ENCODE results near the gene ANKRD6.

The ANKRD6 gene

DNA sequence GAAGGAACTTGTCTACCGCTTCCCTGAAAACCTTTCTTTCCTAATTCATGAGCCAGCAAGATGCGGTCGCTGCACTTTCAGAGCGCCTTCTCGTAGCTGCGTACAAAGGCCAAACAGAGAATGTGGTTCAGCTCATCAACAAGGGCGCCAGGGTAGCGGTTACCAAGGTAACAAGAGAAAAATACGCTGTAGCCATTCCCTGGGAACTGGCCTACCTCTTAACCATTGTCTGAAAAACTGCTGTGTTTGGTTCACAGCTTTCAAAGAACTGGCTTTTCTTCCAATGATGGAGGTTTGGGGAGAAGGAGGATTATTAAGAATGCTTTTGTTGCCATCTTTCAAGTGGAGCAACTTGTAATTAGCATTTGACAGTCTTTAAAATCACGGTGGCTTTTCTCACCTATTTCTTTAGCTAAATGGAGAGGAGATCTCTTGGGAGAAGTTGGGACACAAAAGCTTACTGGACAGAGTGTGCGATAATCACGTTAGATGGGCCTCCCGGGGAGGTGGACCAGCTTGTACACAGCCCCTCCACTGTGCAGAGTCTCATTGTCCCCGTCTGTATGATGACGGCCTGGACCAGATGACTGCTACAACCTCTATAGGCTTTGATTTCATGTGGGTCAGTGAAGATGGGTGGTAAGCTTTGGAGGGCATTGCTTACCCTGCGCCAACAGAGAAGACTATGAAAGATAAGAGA, 134.1 kb downstream of the ANKRD6 start:
- DNase-seq = no peak

DNA sequence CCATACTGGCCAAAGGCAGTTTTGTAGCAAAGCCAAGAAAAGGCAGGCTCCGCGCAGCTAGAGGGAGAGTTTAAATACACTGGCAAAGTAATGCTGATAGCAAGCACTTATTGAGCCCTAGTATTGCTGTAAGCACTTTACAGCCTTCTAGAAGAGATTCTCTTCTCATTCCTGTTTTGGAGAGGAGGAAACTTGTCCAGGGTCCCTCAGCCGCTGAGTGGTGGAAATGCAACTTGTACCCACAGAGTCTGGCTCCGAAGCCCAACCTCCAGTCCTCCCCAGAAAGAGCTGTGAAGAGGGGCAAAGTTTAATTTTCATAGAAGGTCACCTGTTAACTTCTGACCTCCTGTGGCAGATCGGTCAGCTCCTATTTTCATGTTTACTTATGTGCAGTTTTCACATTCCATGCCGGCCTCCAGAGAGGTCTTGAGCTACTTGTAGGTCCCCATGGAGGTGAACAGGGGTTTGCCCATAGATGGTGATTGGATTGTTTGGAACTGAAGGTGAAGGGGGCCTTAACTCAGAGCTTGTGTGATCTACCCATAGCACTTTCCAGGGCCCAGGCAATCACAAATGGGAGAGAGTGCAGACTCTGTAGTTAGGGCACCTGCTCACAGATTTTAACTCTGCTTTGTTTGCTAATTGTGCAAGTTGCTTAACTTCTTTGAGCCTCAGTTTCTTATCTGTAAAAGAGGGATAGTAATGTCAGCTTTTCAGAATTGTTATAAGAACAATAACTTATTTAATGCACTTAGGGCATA, 134.9 kb downstream of the ANKRD6 start:
- DNase-seq = no peak

GRCh38 chr6:89574910-89575561, 142.1 kb downstream of the ANKRD6 start:
- DNase-seq = no peak

- DNase-seq = no peak
Observed at GRCh38 chr6:89575562-89575960, 142.6 kb downstream of the ANKRD6 start.

DNA sequence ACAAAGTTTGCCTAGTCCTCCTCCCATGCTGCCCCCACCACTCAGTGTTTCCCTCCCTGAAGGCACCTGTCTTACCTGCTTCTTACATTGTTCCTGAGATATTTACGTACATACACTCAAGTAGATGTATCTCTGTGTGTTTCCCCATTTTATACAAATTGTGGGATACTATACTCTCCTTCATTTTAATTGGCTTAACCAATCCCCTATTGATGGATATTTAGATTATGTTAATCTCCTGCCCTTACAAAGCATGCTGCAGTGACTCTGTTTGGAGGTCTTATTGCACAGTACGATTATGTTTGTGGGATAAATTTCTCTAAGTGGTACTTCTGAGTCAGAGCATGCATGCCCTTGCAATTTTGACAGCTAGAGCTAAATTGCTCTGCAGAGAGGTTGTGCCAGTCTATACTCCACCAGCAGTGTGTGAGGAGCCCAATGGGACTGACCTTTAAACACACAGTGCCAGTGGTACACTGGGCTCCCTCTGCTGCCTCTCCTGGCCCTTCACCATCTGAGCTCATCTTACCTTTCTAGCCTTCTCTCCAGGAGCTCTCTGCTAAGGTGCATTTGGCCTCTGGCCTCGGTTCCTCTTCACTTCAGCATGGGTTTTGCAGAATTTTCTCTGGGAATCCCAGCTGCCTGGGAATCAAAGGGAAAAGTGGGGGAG, 148.2 kb downstream of the ANKRD6 start:
- no peak for DNase-seq

- DNase-seq = no peak
Observed at GRCh38 chr6:89581689-89582088, 148.7 kb downstream of the ANKRD6 start.

DNA sequence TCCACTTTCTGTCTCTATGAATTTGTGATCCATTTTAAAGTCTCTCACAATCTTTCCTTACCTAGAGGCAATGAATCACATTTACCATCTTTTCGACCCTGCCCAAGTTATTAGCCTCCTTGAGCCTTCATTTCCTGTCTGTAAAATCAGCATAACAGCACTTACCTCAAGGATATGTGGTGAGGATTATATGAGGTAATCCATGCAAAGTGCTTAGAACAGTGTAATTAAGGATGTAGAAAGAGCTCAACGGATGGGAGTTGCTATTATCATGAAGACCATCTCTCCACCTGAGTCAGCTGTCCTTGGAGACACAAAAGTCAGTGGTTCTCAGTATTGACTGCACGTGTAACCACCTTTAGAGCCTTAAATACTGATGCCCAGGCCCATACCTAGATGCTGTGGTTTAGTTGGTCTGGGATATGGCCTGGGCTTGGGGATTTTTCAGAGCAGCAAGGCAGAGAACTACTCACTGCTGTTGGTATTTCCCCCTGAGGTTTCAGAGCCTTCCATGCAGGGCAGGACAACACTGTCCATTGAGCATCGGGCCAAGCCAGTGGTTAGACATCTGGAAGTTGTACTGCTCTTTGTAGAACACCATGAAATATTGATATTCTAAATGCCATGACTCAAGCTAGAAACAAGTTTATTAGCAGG, 149.8 kb downstream of the ANKRD6 start:
- DNase-seq = no peak

DNA sequence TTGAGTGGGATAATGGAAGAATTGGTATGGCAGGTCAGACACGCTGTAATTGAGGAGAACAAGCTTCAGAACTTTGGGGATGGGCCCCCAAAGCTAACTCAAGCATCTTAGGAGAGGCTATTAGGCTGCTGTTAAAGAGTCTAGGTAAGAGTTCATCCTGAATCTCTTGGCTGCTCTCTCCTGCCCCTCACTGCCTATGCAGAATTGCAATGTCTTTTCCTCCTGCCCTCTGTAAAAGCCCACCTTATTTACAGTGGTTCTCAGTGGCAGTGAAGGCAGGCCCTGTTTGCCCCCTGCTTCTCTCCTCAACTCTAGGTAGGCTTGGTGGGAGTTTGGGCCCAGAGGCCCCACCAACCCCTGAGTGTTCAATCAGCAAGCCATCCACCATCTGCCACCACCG, 150.6 kb downstream of the ANKRD6 start:
- DNase-seq = no peak

DNA sequence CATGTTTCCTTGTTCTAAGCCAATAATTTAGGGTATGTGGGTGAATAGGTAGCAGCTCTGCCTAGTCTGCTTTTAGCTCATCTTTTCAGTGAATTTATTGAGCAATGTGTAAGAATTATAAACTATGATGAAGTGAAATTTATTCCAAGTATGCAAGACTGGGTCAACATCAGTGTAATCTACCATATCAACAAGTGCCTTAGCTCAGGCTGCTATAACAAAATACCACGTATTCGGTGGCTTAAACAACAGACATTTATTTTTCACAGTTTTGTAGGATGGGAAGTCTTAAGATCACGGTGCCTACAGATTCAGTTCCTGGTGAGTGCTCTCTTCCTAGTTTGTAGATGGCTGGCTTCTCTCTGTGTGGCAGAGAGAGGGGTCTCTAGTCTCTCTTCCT, 151.6 kb downstream of the ANKRD6 start:
- no peak for DNase-seq

- DNase-seq = peak; percentile 16
Observed at GRCh38 chr6:89585154-89585553, 152.2 kb downstream of the ANKRD6 start.

- DNase-seq = no peak
Observed at GRCh38 chr6:89589297-89590025, 156.5 kb downstream of the ANKRD6 start.

GRCh38 chr6:89590133-89590532, 157.2 kb downstream of the ANKRD6 start:
- DNase-seq = no peak

- no peak for DNase-seq
Observed at GRCh38 chr6:89591745-89592144, 158.8 kb downstream of the ANKRD6 start.

GRCh38 chr6:89596056-89596455, 163.1 kb downstream of the ANKRD6 start:
- no peak for DNase-seq

GRCh38 chr6:89596484-89596883, 163.5 kb downstream of the ANKRD6 start:
- no peak for DNase-seq

DNA sequence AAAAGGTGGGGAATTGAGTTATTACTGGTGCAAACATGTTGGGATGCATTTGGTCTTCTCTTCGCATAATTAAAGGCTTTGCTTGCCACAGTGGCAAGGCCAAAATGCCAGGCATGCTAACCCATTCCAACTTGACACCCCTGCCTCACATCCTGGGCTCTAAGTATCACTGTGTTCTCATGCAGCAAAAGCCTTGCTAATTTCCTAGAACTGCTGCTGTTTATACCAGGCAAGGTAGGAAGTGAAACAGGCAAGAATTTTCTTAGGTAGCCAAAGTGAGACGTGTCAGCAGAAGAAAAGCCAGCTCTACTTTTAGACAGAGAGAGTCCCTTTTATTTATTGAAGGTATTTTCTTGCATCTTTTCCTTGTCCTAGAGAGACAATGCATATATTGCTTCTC, 164.4 kb downstream of the ANKRD6 start:
- DNase-seq = no peak

GRCh38 chr6:89597988-89598387, 165.0 kb downstream of the ANKRD6 start:
- DNase-seq = peak; percentile 78

DNA sequence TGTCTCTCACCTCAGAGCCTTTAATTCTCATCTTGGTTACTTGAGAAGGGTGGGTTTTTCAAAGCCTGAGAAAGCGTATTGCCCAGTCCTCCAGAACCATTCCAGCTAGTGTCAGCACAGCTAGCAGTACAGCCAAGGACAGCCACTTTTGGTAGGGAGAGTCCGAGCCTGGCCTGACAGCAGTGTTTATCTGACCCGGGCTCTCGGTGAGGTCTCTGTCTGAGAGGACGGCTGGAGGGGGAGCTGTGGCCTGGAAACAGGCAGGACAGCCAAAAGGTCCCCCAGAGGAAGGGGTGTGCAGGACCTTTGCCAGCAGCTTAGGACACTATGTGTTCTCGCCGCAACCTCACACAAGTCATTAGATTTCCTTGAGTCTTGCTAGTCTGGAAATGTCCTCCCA, 166.8 kb downstream of the ANKRD6 start:
- DNase-seq = no peak

- DNase-seq = no peak
Observed at GRCh38 chr6:89602166-89602565, 169.2 kb downstream of the ANKRD6 start.

- DNase-seq = no peak
Observed at GRCh38 chr6:89604653-89605052, 171.7 kb downstream of the ANKRD6 start.

DNA sequence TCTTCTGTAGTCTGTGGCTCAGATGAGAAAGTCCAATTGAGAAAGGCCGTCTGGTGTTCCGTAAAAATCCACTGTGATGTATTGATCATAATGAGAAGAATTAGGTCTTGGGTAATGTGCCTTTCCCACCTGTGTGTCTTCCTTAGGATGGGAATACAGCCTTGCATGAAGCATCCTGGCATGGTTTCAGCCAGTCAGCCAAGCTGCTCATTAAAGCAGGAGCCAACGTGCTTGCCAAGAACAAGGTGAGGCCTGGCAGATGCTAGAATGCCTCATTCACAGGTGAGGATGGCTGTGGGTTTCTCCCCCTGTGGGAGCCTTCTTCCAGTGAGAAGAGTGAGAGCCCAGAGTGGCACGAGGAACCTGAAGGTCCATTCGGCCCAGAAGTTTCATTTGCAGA, 172.9 kb downstream of the ANKRD6 start:
- DNase-seq = no peak

DNA sequence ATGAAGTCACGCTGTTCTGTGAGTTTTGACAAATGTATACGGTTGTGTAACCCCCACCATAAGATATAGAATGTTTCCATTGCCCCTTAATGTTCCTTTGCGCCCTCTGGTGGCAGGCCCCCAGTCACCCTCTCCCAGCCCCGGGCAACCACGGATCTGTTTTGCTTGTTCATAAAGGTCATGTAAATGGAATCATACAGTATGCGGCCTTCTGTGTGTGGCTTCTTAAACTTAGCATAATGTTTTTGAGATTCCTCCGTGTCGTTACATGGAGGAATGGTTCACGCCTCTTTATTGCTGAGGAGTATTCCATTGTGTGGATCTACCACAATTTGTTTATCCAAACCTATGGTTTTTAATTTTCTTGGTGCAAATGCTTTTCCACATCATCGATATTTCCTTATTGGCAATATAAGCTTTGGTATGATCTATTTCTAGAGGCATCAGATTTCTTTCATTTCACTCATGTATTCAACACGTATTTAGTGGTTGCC, 177.2 kb downstream of the ANKRD6 start:
- DNase-seq = no peak
